Measurements from ENCODE around the gene UMODL1.
"Not testable (repeated sequence)": the region's sequence is repeated elsewhere in the genome, so short reads cannot be mapped to it uniquely, and the experiment has no call there.

Gene UMODL1

GRCh38 chr21:42077685-42078238 lies 6.6 kb downstream of the UMODL1 start:
- not testable (repeated sequence) for H3K4me3 ChIP-seq (ENCODE audit: low read depth in 1 of 2, low read length in 2 of 2); H3K36me3 ChIP-seq (ENCODE audit: insufficient read depth, low read length); H3K9me3 ChIP-seq (ENCODE audit: low read length); H3K4me1 ChIP-seq (ENCODE audit: insufficient read depth, low read length); H3K27me3 ChIP-seq (ENCODE audit: control insufficient read depth in 1 of 2, insufficient read depth in 2 of 2, low read length in 2 of 2); H3K9ac ChIP-seq (ENCODE audit: low read length); H3K27ac ChIP-seq (ENCODE audit: low read depth, low read length)

GRCh38 chr21:42078247-42079007 lies 7.3 kb downstream of the UMODL1 start:
- H3K27ac ChIP-seq (ENCODE audit: low read depth, low read length); H3K36me3 ChIP-seq (ENCODE audit: insufficient read depth, low read length); H3K4me1 ChIP-seq (ENCODE audit: insufficient read depth, low read length); H3K27me3 ChIP-seq (ENCODE audit: control insufficient read depth in 1 of 2, insufficient read depth in 2 of 2, low read length in 2 of 2); H3K4me3 ChIP-seq (ENCODE audit: low read depth in 1 of 2, low read length in 2 of 2); H3K9ac ChIP-seq (ENCODE audit: low read length); H3K9me3 ChIP-seq (ENCODE audit: low read length): not testable (repeated sequence)

- no peaks in the 10 kb centered on the region for H3K36me3 ChIP-seq (ENCODE audit: insufficient read depth, low read length)
- H3K9ac ChIP-seq (ENCODE audit: low read length) = no peak overlapping the region
- peaks cover 7% of the 10 kb centered on the region for H3K4me1 ChIP-seq (ENCODE audit: insufficient read depth, low read length)
- no peaks in the 10 kb centered on the region for H3K27me3 ChIP-seq (ENCODE audit: control insufficient read depth in 1 of 2, insufficient read depth in 2 of 2, low read length in 2 of 2)
- no peaks in the 10 kb centered on the region for H3K9me3 ChIP-seq (ENCODE audit: low read length)
- no peak overlapping the region for H3K27ac ChIP-seq (ENCODE audit: low read depth, low read length)
- no peak overlapping the region for H3K4me3 ChIP-seq (ENCODE audit: low read depth in 1 of 2, low read length in 2 of 2)
Measured at GRCh38 chr21:42079008-42079938, 8.2 kb downstream of the UMODL1 start.

GRCh38 chr21:42079939-42080787 lies 9.0 kb downstream of the UMODL1 start:
- no peak overlapping the region for H3K4me3 ChIP-seq (ENCODE audit: low read depth in 1 of 2, low read length in 2 of 2)
- no peaks in the 10 kb centered on the region for H3K36me3 ChIP-seq (ENCODE audit: insufficient read depth, low read length)
- no peaks in the 10 kb centered on the region for H3K9me3 ChIP-seq (ENCODE audit: low read length)
- no peak overlapping the region for H3K27ac ChIP-seq (ENCODE audit: low read depth, low read length)
- no peak overlapping the region for H3K9ac ChIP-seq (ENCODE audit: low read length)
- H3K27me3 ChIP-seq (ENCODE audit: control insufficient read depth in 1 of 2, insufficient read depth in 2 of 2, low read length in 2 of 2) = no peaks in the 10 kb centered on the region
- H3K4me1 ChIP-seq (ENCODE audit: insufficient read depth, low read length) = peaks cover 7% of the 10 kb centered on the region

GRCh38 chr21:42080788-42081083 lies 9.6 kb downstream of the UMODL1 start:
- no peak overlapping the region for H3K4me3 ChIP-seq (ENCODE audit: low read depth in 1 of 2, low read length in 2 of 2)
- no peaks in the 10 kb centered on the region for H3K27me3 ChIP-seq (ENCODE audit: control insufficient read depth in 1 of 2, insufficient read depth in 2 of 2, low read length in 2 of 2)
- no peaks in the 10 kb centered on the region for H3K36me3 ChIP-seq (ENCODE audit: insufficient read depth, low read length)
- H3K27ac ChIP-seq (ENCODE audit: low read depth, low read length) = no peak overlapping the region
- no peaks in the 10 kb centered on the region for H3K9me3 ChIP-seq (ENCODE audit: low read length)
- no peak overlapping the region for H3K9ac ChIP-seq (ENCODE audit: low read length)
- peaks cover 7% of the 10 kb centered on the region for H3K4me1 ChIP-seq (ENCODE audit: insufficient read depth, low read length)

DNA sequence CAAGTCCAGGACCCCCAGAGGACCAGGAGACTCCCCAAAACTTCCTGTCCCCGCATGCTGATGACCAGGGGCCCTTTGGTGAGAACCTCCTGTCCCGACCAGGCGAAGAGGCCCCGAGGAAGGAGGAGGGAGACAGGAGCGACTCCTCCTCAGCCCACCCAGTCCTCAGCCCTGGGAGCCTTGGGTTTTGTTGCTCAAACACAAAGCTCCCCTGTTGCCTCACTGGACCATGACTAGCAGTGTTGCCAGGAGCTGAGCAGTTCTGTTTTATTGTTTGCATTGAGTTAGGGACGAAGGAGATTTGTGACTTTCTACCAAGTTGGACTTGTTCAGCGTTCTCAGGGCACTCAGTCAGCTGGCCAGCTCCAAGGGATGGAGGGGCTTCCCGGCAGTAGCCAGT lies 10.0 kb downstream of the UMODL1 start:
- H3K27me3 ChIP-seq (ENCODE audit: control insufficient read depth in 1 of 2, insufficient read depth in 2 of 2, low read length in 2 of 2) = no peaks in the 10 kb centered on the region
- peaks cover 7% of the 10 kb centered on the region for H3K4me1 ChIP-seq (ENCODE audit: insufficient read depth, low read length)
- H3K9ac ChIP-seq (ENCODE audit: low read length) = no peak overlapping the region
- no peaks in the 10 kb centered on the region for H3K9me3 ChIP-seq (ENCODE audit: low read length)
- H3K36me3 ChIP-seq (ENCODE audit: insufficient read depth, low read length) = no peaks in the 10 kb centered on the region
- H3K27ac ChIP-seq (ENCODE audit: low read depth, low read length) = no peak overlapping the region
- no peak overlapping the region for H3K4me3 ChIP-seq (ENCODE audit: low read depth in 1 of 2, low read length in 2 of 2)

DNA sequence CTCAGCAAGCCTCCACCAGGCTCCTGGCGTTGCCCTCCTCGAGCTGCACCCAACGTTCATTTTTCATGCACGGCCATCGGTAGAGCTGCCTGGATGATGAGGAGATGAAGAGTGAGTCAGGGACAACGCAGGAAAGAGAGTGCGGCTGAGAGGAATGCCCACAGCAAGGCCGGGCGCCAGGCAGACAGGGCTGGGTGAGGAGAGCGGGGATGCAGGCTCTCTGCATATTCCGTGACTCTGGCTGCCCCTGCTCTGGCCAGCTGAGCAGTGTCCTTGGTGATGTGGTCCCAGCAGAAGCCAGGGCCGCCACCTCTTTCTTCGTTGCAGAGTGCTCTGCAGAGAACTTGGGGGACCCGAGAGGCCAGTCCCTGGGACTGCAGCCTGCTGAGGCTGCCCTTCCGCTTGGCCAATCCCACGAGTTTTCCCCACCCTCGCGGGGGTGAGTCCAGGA lies 10.8 kb downstream of the UMODL1 start:
- H3K9ac ChIP-seq (ENCODE audit: low read length) = no peak overlapping the region
- no peaks in the 10 kb centered on the region for H3K27me3 ChIP-seq (ENCODE audit: control insufficient read depth in 1 of 2, insufficient read depth in 2 of 2, low read length in 2 of 2)
- H3K36me3 ChIP-seq (ENCODE audit: insufficient read depth, low read length) = no peaks in the 10 kb centered on the region
- H3K27ac ChIP-seq (ENCODE audit: low read depth, low read length) = no peak overlapping the region
- H3K4me1 ChIP-seq (ENCODE audit: insufficient read depth, low read length) = peaks cover 7% of the 10 kb centered on the region
- no peaks in the 10 kb centered on the region for H3K9me3 ChIP-seq (ENCODE audit: low read length)
- no peak overlapping the region for H3K4me3 ChIP-seq (ENCODE audit: low read depth in 1 of 2, low read length in 2 of 2)

GRCh38 chr21:42082501-42083360 lies 11.6 kb downstream of the UMODL1 start:
- H3K9ac ChIP-seq (ENCODE audit: low read length) = no peak overlapping the region
- H3K9me3 ChIP-seq (ENCODE audit: low read length) = no peaks in the 10 kb centered on the region
- no peak overlapping the region for H3K4me3 ChIP-seq (ENCODE audit: low read depth in 1 of 2, low read length in 2 of 2)
- no peak overlapping the region for H3K27ac ChIP-seq (ENCODE audit: low read depth, low read length)
- H3K4me1 ChIP-seq (ENCODE audit: insufficient read depth, low read length) = peaks cover 7% of the 10 kb centered on the region
- H3K36me3 ChIP-seq (ENCODE audit: insufficient read depth, low read length) = no peaks in the 10 kb centered on the region
- no peaks in the 10 kb centered on the region for H3K27me3 ChIP-seq (ENCODE audit: control insufficient read depth in 1 of 2, insufficient read depth in 2 of 2, low read length in 2 of 2)

DNA sequence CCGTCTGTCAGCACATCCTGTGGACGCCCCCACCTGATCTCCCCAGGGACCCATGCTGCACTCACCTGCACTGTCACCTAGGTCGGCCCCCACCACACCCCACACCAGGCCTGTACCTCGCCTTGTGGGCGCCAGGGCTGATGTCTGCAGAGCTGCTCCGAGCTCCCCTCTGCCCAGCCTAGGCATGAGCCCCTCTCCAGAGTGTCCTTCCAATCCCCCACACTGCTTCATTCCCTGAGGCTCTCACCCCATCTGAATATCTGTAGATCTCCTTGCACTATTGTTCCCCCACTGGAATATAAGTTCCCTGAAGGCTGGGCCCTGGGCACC lies 12.2 kb downstream of the UMODL1 start:
- peaks cover 7% of the 10 kb centered on the region for H3K4me1 ChIP-seq (ENCODE audit: insufficient read depth, low read length)
- H3K9ac ChIP-seq (ENCODE audit: low read length) = no peak overlapping the region
- no peak overlapping the region for H3K27ac ChIP-seq (ENCODE audit: low read depth, low read length)
- H3K27me3 ChIP-seq (ENCODE audit: control insufficient read depth in 1 of 2, insufficient read depth in 2 of 2, low read length in 2 of 2) = no peaks in the 10 kb centered on the region
- H3K36me3 ChIP-seq (ENCODE audit: insufficient read depth, low read length) = no peaks in the 10 kb centered on the region
- H3K9me3 ChIP-seq (ENCODE audit: low read length) = no peaks in the 10 kb centered on the region
- no peak overlapping the region for H3K4me3 ChIP-seq (ENCODE audit: low read depth in 1 of 2, low read length in 2 of 2)

- H3K4me1 ChIP-seq (ENCODE audit: insufficient read depth, low read length) = peaks cover 7% of the 10 kb centered on the region
- no peak overlapping the region for H3K27ac ChIP-seq (ENCODE audit: low read depth, low read length)
- H3K9me3 ChIP-seq (ENCODE audit: low read length) = no peaks in the 10 kb centered on the region
- no peak overlapping the region for H3K4me3 ChIP-seq (ENCODE audit: low read depth in 1 of 2, low read length in 2 of 2)
- no peak overlapping the region for H3K9ac ChIP-seq (ENCODE audit: low read length)
- H3K36me3 ChIP-seq (ENCODE audit: insufficient read depth, low read length) = no peaks in the 10 kb centered on the region
- H3K27me3 ChIP-seq (ENCODE audit: control insufficient read depth in 1 of 2, insufficient read depth in 2 of 2, low read length in 2 of 2) = no peaks in the 10 kb centered on the region
Measured at GRCh38 chr21:42084079-42084478, 13.0 kb downstream of the UMODL1 start.
